NCI-H526 (cell line): ENCODE data around the gene ZACN.

Experiments
- DNase-seq, 2 experiments: peaks; one replicate each; lab custom pipeline; 2025; lab: John Stamatoyannopoulos, UW

Gene ZACN

GRCh38 chr17:76104140-76104895 lies 25.3 kb downstream of the ZACN start:
- DNase-seq, result no peak

- no peak for DNase-seq
These were observed 25.9 kb downstream of the ZACN start for GRCh38 chr17:76104896-76105231.

GRCh38 chr17:76106703-76107102 lies 27.7 kb downstream of the ZACN start:
- DNase-seq, result no peak

- peak; percentile 9 to 39 for DNase-seq
These were observed 28.5 kb downstream of the ZACN start for GRCh38 chr17:76107509-76107908.

- DNase-seq, result no peak
These were observed 33.0 kb downstream of the ZACN start for GRCh38 chr17:76111956-76112355.

- DNase-seq, result no peak
These were observed 36.3 kb downstream of the ZACN start for GRCh38 chr17:76115138-76115754.

GRCh38 chr17:76119409-76120371 lies 40.7 kb downstream of the ZACN start:
- DNase-seq, result no peak

GRCh38 chr17:76120658-76121008 lies 41.7 kb downstream of the ZACN start:
- no peak for DNase-seq

- DNase-seq, result no peak
These were observed 43.0 kb downstream of the ZACN start for GRCh38 chr17:76121932-76122430.

- no peak for DNase-seq
These were observed 43.6 kb downstream of the ZACN start for GRCh38 chr17:76122431-76123190.

GRCh38 chr17:76123191-76123499 lies 44.2 kb downstream of the ZACN start:
- no peak for DNase-seq

GRCh38 chr17:76123749-76124581 lies 45.0 kb downstream of the ZACN start:
- DNase-seq, result peak in 1 of 2 experiments; percentile 39

- peak in 1 of 2 experiments; percentile 26 for DNase-seq
These were observed 45.8 kb downstream of the ZACN start for GRCh38 chr17:76124582-76125390.

GRCh38 chr17:76125391-76125675 lies 46.4 kb downstream of the ZACN start:
- DNase-seq, result no peak

GRCh38 chr17:76125922-76126321 lies 46.9 kb downstream of the ZACN start:
- no peak for DNase-seq

- DNase-seq, result no peak
These were observed 51.5 kb downstream of the ZACN start for GRCh38 chr17:76130473-76130872.

GRCh38 chr17:76131051-76131691 lies 52.2 kb downstream of the ZACN start:
- peak in 1 of 2 experiments; percentile 26 for DNase-seq

GRCh38 chr17:76131692-76132573 lies 53.0 kb downstream of the ZACN start:
- no peak for DNase-seq
